Measurements from ENCODE around the gene PRRC2A.

Gene PRRC2A

GRCh38 chr6:31626952-31627351 is 6.4 kb downstream of the PRRC2A start:
- no peak for DNase-seq (ENCODE audit: low read depth)

GRCh38 chr6:31627690-31628287 is 7.3 kb downstream of the PRRC2A start:
- DNase-seq (ENCODE audit: low read depth): no peak

GRCh38 chr6:31629014-31629413 is 8.5 kb downstream of the PRRC2A start:
- no peak for DNase-seq (ENCODE audit: low read depth)

- DNase-seq (ENCODE audit: low read depth): no peak
Observed at GRCh38 chr6:31630177-31630934, 9.8 kb downstream of the PRRC2A start.

- no peak for DNase-seq (ENCODE audit: low read depth)
Observed at GRCh38 chr6:31631209-31631608, 10.7 kb downstream of the PRRC2A start.

- DNase-seq (ENCODE audit: low read depth): no peak
Observed at GRCh38 chr6:31631681-31632278, 11.3 kb downstream of the PRRC2A start.

- DNase-seq (ENCODE audit: low read depth): no peak
Observed at GRCh38 chr6:31632279-31632946, 11.9 kb downstream of the PRRC2A start.

GRCh38 chr6:31633447-31633846 is 12.9 kb downstream of the PRRC2A start:
- no peak for DNase-seq (ENCODE audit: low read depth)

- no peak for DNase-seq (ENCODE audit: low read depth)
Observed at GRCh38 chr6:31634131-31634530, 13.6 kb downstream of the PRRC2A start.

GRCh38 chr6:31634969-31635575 is 14.6 kb downstream of the PRRC2A start:
- no peak for DNase-seq (ENCODE audit: low read depth)

- DNase-seq (ENCODE audit: low read depth): no peak
Observed at GRCh38 chr6:31636698-31637596, 16.4 kb downstream of the PRRC2A start.

GRCh38 chr6:31639043-31639442 is 18.5 kb downstream of the PRRC2A start:
- no peak for DNase-seq (ENCODE audit: low read depth)

GRCh38 chr6:31639449-31639861 is 18.9 kb downstream of the PRRC2A start:
- no peak for DNase-seq (ENCODE audit: low read depth)

- no peak for DNase-seq (ENCODE audit: low read depth)
Observed at GRCh38 chr6:31640612-31641011, 20.1 kb downstream of the PRRC2A start.

GRCh38 chr6:31641370-31641769 is 20.9 kb downstream of the PRRC2A start:
- DNase-seq (ENCODE audit: low read depth): no peak

- DNase-seq (ENCODE audit: low read depth): no peak
Observed at GRCh38 chr6:31642798-31643570, 22.5 kb downstream of the PRRC2A start.

GRCh38 chr6:31643818-31644454 is 23.4 kb downstream of the PRRC2A start:
- no peak for DNase-seq (ENCODE audit: low read depth)

GRCh38 chr6:31645325-31645724 is 24.8 kb downstream of the PRRC2A start:
- DNase-seq (ENCODE audit: low read depth): no peak

GRCh38 chr6:31651602-31652191 is 31.2 kb downstream of the PRRC2A start:
- DNase-seq (ENCODE audit: low read depth): peak; percentile 54

Measured in fibroblast of the conjunctiva (primary cell).